Endothelial cell of hepatic sinusoid (primary cell): ENCODE measurements around the gene NAB1.

Experiments
- in situ Hi-C: cut with HindIII; loops from 2 replicates; pipeline ENCODE4 v1.10.0; 2017; ENCODE audit warnings: low sequenced_read_pairs

NAB1 gene

DNA sequence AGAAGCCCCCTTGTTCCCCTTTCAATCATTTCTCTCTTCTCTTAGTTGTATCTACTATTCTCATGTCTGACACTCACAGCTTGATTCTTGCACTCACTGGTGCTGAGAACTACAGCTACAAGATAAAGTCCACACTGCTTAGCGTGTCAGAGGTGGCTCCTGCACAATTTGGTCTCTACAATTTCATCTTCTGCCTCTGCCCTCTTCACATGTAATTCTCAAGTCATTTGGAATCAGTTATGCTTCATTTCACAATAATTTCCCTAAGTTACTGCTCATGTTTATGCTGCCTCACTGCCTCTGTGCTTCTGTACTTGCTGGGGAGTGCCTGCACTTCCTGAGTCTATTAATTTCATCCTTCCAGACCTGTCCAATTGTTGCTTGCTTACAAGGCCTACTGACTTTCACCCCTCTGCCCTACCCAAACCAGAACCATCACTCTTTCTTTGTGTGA lies 11.6 kb upstream of the NAB1 start:
- in situ Hi-C loops = no loop called here

DNA sequence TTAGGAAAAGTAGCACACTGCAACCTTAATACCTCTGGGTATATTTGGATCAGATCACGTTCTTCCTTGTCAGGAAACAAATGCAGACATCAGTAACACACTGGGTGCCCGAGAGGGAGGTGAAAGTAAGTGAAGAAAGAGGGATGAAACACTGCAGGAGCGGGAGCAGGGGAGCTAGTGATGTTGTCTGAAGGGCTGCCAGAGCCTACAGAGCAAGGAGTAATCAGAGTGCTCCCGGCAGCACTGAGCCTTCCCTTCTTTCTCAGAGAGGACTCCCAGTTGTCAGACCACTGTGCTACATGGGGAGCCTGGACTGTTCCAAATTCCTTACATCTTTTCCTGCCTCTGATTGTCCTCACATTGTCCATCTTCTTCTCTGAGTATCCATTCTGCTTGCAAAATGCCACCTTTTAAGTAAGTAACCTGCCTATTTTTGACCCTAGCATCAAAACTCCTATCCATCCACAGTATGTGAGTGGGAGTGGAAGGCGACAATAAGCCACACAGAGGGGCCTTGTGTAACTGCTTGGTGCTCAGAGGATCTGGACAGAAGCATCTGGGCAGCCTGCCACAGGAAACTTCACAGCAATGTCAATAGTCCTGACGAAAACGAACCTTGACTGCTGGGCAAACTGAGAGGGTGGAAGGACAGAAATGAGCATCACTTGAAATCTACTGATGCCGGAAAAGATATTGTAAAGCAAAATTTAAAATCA lies 10.8 kb upstream of the NAB1 start:
- in situ Hi-C loops = no loop called here

- in situ Hi-C loops = no loop called here
Observed at GRCh38 chr2:190640117-190640516, 8.8 kb upstream of the NAB1 start.

DNA sequence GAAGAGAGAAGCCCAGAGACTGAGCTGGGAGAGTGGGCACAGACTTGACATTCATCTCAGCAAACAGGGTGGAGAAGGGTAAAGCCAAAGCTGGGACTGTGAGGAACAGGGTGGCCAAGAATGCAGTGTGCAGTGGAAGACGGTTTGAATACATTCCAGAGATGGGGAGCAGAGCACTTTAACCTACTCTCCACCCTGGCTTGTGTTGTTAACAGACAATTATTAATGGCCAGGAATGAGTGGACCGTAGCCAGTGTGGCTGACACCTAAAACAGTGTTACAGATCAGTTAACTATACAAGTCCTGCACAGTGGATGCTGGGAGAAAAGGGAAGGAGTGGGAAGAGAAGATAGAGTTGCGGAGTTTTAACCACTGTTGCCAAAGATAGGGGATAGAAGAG lies 7.4 kb upstream of the NAB1 start:
- in situ Hi-C loops = no loop called here

DNA sequence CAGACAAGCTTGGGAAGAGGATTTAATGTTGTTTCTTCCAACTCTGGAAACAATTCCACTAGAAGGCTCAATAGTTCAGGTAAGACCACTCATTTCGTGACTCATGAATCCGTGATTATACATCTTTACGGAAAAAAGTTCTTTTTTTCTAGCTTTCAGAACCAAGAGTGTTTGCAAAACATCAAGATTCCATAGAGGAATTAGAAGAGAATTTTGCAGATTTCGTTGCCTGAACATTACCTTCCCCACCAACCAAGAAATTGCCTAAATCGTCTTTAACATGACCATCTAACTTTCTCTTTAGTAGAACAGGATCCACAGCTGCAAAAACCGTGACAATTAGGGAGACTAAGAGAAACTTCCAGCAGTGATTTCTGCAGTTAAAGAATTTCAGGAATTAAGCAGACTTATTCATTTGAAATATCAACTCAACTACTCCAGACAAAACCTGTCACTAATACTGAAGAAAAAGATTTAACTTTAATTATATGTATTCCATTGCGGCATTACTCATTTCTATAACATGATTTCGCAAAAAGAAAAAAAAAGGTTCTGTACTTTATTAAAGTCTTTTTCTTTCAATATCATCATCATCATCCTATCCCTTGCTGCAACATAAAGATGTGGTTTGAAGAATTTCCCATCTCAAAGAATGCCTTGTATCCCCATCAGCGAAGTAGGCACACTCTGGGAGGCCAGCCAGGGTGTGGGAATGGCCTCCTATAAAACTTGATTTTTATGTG lies 1.9 kb upstream of the NAB1 start:
- in situ Hi-C loops = loop anchor here (5.0 kb wide), 1 partner anchor 100 kb away; no protein-coding TSS in a partner anchor

GRCh38 chr2:190648289-190649034 lies 421 bp upstream of the NAB1 start:
- in situ Hi-C loops = loop anchor here (5.0 kb wide), 1 partner anchor 99 kb away; no protein-coding TSS in a partner anchor

- in situ Hi-C loops = loop anchor here (5.0 kb wide), 1 partner anchor 97 kb away; no protein-coding TSS in a partner anchor
Observed at GRCh38 chr2:190649798-190650390, 1.0 kb downstream of the NAB1 start.

DNA sequence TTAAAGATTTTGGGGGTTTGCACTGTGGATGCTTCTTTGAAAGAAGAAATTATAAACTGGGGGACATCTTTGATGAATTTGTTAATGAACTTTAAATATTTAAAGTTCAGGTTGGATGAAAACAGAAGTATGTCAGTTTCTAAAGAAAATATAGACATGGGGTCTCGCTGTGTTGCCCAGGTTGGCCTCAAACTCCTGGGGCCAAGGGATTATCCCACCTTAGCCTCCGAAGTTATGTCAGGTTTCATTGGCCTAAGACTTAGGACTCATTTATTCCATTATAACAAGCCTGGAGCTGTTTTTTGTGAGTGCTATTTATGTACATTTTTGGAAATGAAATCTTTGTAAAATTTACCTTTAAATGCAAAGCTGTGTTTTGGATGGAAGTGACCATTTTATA lies 2.5 kb downstream of the NAB1 start:
- in situ Hi-C loops = no loop called here

- in situ Hi-C loops = no loop called here
Observed at GRCh38 chr2:190653231-190653630, 4.3 kb downstream of the NAB1 start.

DNA sequence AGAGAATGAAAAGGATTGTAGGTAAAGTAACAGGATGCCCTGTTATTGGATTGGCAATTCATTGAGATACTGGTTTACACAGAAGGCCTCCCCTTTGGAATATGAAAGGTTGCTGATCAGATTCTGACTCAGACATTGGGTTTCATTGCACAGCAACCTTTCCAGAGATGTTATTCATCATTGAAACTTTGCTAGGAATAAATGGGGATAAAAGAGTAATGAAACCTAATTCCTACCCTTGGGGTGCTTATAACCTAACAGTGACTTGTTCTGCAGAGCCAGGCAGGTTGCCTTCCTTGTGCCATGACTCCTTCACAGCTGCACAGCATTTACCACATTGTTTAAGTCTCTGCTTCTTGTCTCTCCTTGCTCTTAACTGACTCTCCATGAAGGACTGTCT lies 5.0 kb downstream of the NAB1 start:
- in situ Hi-C loops = no loop called here

GRCh38 chr2:190655113-190655512 lies 6.2 kb downstream of the NAB1 start:
- in situ Hi-C loops = no loop called here

- in situ Hi-C loops = no loop called here
Observed at GRCh38 chr2:190655570-190655969, 6.7 kb downstream of the NAB1 start.

DNA sequence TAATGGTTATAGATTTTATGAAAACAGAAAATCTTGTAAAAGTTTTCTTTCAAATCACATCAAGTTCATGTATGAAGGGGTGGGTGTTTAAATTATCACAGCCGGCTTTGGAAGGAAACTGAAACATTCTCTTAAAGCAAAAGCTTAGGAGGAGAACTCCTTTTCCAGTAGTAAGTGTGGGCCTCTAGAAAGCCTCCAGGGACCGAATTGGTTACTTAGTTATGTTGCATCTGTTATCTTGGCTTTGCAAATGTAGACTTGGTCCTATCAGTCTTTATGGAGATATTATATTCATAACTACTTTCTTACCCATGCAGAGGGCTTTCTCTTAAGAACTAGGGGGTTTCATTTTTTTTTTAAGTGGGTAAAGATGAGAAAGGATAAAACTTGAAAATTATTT lies 7.4 kb downstream of the NAB1 start:
- in situ Hi-C loops = no loop called here

DNA sequence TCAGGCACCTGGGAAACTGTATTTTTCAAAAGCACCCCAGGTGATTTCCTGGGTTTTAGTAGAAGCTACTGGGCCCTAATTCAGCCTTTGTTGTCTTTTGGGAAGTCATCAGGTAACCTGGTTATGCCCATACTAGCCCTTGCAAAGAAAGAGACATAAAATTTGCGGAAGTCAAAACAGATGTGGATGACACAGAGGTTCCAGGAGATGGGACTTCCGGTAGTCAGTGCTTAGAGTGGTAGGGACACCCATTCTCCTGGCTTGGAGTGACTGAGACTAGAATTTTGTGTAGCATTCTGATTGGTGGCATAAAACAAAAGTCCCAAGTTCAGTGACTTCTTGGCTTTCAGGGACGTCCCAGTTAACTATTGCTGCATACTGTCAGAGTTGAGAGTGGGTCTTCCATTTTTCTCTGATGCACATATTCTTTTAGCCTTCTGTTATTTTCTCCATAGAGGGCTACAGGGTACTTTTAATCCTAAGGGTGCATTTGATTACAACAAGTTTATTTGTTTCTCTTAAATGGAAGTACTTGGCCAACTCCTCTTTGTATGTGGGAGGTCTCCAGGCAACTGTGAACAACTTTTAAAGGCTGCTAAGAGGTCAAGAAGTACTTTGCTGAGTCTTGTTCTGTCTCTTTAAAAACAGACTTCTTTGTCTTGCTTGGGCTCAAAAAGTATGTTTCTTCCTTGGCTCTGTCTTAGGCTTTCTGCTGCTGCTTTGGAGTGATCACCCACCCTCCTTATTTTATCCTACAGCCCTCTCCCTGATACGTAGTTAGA lies 8.8 kb downstream of the NAB1 start:
- in situ Hi-C loops = no loop called here

DNA sequence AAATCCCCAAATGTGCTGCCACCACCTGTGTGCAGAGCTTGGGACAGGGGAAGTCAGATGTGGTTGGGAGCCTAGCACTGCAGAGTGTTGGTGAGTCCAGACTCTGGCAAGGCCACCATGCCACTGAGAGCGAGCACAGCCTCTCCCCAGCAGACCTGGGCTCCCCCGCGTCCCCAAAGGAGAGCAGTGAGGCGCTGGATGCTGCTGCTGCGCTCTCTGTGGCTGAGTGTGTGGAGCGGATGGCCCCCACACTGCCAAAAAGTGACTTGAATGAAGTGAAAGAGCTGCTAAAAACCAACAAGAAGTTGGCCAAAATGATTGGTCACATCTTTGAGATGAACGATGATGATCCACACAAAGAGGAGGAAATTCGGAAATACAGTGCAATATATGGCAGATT lies 10.7 kb downstream of the NAB1 start:
- in situ Hi-C loops = no loop called here

DNA sequence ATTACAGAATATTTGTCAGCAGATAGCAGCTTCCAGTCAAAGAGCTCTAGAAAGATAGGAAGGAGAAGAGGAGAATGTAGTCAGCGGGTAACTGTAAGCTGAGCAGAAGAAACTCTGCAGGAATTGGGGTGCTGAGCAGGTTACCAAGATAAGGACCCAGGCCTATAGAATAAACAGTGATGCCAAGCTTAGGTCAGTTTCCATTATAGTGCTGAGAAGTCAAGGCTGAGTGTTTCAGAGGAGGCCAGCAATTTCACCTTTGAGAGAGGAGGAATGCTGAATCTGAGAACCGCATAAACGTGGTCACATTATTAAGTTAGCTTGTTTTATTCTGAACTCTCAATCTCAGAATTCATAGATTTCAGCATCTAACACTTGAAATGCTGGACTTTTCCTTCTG lies 13.9 kb downstream of the NAB1 start:
- in situ Hi-C loops = no loop called here

DNA sequence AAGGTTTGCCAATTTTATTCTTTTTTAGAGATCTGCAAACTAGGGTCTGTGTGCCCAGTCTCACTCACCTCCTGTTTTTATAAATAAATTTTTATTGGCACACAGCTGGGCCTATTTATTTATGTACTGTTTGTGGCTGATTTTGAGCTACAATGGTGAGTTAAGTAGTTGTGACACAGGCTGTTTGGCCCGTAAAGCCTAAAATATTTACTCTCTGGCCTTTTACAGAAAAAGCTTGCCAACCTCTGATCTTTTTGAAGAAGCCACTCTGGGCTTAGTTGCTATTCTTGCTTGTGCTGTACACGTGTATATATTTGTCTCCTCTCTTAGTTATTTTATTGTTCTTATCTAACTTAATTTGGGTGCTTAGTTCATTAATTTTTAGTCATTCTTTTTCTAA lies 14.5 kb downstream of the NAB1 start:
- in situ Hi-C loops = no loop called here

DNA sequence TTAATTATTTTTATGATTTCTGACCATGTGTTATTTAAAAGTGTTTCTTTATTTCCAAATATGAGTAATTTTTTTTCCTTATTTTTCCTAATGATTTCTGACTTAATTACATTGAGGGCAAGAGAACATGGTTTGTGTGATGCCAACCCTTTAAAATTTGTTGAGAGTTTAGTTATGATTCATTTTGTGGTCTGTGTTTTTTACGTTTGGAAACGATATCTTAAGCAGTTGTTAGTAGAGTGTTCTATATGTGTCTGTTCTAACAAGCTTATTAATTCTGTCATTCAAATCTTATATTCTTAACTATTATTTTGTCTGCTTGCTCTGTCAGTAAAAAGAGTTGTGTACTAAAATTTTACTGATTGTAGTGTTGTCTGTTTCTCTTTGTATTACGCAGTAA lies 15.0 kb downstream of the NAB1 start:
- in situ Hi-C loops = no loop called here

DNA sequence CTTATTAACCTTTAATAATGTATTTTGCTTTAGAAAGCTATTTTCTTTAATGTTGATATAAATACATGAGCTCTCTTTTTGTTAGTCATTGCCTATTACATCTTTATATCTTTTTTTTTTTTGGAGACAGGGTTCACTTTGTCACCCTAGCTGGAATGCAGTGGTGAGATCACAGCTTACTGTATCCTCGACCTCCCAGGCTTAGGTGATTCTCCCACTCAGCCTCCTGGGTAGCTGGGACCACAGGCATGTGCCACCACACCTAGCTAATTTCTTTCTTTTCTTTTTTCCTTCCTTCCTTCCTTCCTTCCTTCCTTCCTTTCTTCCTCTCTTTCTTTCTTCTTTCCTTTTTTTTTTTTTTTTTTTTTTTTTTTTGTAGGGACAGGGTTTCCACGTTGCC lies 15.4 kb downstream of the NAB1 start:
- in situ Hi-C loops = no loop called here

GRCh38 chr2:190666895-190667294 lies 18.0 kb downstream of the NAB1 start:
- in situ Hi-C loops = no loop called here
